SK-N-DZ (cell line): Measurements from ENCODE around the gene KCNH6.

Experiments
- DNase-seq: peaks from one replicate; pipeline ENCODE4 v3.0.0-alpha.2; 2015; ENCODE audit warnings: low spot score

Gene KCNH6

DNA sequence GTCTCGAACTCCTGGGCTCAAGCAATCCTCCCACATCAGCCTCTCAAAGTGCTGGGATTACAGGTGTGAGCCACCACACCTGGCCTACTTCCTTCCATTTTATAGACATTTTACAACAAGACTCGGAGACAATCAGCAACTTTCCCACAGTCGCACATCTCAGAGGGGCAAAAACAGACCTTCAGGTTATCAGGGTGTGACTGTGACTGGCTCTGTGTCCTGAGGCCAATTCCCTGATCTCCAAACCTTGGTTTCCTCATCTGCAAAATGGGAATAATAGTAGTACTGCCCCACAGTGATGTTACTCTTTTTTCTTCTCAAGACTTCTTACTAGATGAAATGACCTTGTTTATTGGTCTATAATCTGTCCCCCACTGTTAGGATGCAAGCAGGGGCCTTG is 10.8 kb upstream of the KCNH6 start:
- DNase-seq, result no peak

DNA sequence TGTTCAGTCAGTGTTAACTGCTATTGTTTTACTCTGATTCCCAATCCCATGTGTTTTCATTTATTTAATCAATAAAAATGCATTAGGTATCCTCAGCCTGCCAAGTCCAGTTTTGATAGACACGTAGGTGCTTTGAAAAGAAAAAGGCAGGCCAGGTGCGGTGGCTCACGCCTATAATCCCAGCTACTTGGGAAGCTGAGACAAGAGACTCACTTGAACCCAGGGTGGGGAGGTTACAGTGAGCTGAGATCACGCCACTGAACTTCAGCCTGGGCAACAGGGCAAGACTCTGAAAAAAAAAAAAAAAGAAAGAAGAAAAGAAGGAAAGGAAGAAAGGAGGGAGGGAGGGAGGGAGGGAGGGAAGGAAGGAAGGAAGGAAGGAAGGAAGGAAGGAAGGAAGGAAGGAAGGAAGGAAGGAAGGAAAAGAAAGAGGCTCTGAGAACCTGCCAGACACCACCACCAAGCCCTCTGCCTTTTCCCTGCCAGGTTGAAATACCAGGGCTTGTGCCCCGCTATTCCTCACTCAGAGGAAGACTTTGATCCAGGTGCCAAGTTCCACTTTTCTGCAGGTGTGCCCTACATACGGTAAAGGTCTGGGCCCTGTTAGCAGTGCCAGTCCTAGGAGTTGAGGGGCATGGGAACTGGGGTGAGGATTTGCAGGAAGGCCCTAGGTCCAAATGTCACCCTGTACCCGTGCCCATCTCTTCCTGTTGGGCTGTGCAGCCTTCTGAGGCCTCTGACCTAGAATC is 10.1 kb upstream of the KCNH6 start:
- no peak for DNase-seq

DNA sequence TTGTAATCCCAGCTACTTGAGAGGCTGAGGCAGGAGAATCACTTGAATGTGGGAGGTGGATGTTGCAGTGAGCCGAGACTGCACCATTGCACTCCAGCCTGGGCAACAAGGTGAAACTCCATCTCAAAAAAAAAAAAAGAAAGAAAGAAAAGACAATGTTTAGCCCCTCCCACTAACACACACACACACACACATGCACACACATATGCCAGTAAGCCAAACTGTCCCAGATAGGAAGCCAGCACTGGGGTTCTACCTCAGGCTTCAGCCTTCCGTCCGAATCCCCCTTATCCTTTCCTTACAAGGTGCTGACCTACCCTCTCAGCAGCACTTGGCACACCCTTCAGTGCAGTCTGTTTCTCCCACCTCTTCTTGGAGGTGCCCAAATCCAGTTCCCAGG is 8.7 kb upstream of the KCNH6 start:
- DNase-seq, result no peak

DNA sequence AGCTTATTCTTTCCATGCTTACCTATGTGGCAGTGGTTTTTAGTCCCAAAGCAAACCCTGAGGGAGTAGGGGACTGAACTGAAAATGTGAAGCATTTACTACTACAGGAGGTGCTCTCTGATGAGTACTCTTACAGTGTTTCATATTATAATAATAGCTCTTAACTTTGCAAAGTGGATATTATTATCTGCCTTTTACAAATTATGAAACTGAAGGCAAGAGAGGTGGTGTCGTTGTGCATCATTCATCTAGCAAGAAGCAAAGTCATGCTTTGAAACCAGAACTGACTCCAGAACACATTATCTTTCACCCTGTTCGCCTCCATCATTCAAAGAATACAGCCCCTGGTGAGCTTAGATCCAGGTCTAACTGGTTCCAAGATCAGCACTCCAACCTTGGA is 8.2 kb upstream of the KCNH6 start:
- DNase-seq, result no peak

DNA sequence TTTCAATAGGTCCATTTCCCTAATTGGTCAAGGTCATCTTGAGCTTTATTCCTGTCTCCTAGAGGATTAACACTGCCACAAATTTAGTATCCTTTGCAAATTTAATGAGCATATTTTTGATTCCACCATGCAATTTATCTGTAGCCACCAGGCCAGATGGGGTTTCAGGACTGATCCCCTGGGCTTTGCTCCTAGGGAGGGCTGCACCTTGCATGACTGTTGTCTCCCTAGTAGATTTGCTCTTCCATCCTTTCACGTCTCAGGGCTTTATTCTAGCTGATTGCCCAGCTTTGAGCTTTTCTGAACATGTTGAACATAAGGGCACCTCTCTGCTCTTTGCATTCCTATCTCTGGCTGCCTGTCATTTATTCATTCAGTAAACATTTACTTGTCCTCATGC is 7.7 kb upstream of the KCNH6 start:
- no peak for DNase-seq

DNA sequence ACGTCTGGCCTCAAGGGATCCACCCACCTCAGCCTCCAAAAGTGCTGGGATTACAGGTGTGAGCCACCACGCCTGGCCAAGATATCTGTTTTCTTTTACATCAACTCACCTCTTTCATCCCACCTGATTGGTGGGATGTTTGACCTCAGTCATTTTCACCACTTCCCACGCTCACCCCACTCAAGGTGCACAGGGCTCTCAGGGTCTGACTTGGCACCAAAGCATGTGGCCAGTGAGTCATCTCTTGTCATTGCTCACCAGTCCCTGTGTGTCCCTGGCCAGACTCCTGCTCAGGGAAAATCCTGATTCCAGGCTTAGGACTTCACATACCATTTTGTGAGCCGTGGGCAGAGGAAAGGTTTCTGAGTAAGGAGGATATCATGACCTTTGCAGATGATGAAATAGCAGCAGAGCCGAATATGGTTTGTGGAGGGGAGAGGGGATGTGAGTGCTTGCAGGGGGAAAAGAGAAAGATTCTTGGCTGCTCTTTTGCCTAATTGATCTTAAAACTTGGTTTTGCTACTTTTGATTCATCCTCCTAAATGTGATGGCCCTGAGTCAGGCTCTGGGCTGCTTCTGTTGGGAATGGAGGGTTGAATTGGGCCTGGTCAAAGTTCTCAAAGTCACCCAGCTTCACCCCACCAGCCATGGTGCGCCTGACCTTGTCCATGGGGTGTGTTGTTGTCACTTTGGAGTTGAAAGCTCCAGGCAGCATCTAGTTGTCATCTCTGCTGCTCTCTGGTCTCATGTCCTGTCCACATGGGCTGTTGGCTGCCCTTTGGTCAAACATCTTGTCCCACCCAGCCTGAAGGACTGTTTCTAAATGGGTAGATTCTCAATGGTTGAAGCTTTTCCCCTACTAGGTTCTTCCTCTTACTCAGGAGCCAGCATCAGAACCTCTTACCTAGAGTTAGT is 6.0 kb upstream of the KCNH6 start:
- no peak for DNase-seq

DNA sequence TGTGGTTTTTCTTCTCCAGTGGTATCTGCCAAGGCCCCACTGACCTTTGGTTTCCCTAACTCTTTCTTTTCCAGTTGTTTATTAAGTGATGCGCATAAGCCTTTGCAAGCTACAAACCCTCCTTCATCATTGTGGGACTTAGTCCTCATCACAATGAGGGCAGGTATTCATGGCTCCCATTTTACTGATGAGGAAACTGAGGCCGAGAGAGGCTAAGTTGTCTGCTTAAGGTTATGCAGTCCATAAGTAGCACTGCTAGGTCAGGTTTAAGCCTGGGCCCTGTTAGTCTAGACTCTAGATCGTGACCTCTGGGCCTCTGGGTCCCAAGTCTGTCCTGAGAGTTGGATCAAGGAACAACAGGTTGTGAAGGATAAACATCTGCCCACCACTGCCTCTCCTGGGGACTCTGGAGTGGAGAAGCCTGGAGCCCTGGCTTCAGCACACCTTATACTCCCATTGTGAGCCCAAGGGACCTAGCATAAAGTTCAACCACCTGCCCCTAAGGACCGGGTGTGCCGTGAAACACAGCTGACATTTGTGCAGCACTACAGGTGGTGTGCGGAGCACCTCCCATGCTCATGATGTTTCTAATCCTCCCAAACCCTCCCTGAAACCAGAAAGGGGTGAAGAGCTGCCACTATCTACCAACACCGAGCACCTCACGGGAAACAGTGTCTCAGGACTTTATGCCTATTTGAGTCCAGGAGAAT is 5.2 kb upstream of the KCNH6 start:
- no peak for DNase-seq

DNA sequence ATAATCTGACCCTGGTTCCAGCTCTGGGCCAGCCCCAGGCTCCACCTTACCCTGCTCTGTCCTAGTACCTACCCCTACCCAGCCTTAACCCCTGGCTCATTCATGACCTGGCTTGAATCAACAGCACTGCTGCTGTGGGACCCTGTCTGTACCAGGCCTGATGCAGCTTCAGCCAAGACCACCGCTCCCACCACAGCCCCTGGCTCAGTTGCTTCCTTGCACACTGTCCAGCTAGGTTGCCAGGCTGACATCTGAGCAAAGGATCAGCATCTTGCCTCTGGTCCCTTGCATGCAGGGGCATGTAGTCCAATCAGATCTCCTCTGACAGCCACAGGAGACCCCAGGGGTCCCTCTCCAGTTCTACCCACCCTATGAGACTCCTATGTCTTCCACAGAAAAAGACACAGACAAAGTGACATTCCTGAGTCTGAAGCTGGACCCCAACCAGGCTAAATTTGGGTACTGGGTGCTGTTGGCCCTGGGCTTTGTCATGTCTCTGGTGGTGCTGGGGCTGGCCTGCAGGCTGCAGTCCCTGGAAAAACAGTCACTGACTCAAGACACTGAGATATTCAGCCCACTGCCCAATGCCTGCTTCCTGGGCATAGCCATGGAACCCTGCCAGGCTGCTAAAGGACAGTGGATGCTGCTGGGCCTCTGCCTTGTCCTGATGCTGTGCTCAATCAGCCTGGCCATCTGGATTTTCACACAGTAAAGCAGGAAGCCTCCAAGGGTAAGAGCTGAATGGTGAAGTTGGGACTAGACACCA is 3.9 kb upstream of the KCNH6 start:
- no peak for DNase-seq

DNA sequence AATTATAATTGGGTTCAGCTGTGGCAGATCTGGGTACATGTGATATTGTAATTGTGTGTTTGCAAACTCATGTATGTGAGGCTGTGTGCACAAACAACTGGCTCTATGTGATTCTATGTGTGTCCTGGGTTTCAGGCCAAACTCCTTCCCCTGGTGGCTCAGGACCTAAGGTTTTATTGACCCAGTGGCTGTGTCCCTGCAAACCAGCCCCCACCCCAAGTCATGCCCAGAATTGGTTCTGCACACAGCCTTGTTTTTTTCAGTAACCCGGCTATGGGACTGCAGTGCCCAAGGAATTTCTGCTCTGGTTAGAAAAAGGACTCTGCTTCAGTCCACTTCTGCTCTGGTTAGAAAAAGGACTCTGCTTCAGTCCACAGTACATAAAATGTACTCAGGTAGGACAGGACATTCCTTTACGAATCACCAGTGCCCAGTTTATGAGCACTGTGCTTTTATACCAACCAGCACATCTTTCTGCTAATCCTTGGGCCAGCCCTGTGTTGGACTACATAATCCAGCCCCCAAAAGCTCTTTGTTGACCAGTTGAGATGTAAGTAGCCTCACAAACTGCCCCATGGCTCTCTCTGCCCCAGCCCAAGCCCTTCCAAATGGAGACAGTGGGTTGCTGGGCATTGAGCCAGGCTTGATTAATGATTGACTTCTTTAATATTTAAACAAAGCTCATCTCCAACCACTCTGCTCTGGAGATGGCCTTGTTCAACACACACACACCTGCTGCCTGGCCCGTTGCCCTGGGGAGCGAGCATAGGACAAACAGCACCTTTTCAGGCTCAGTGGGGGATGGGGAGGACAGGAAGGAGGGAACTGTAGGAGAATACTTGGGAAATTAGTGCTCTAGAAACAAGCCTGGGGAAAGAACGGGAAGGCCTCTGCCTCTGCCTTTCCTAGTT is 2.9 kb upstream of the KCNH6 start:
- DNase-seq, result no peak

DNA sequence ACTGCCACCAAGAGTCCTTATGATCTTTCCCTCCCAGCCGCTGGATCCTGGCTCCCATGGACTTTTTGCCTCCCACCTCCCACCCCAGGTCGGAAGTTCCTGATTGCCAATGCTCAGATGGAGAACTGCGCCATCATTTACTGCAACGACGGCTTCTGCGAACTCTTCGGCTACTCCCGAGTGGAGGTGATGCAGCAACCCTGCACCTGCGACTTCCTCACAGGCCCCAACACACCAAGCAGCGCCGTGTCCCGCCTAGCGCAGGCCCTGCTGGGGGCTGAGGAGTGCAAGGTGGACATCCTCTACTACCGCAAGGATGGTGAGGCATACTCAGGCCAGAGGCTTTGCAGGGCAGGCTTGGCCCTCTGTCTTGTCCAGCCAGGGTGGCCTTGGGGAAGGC is 893 bp downstream of the KCNH6 start:
- DNase-seq, result no peak

DNA sequence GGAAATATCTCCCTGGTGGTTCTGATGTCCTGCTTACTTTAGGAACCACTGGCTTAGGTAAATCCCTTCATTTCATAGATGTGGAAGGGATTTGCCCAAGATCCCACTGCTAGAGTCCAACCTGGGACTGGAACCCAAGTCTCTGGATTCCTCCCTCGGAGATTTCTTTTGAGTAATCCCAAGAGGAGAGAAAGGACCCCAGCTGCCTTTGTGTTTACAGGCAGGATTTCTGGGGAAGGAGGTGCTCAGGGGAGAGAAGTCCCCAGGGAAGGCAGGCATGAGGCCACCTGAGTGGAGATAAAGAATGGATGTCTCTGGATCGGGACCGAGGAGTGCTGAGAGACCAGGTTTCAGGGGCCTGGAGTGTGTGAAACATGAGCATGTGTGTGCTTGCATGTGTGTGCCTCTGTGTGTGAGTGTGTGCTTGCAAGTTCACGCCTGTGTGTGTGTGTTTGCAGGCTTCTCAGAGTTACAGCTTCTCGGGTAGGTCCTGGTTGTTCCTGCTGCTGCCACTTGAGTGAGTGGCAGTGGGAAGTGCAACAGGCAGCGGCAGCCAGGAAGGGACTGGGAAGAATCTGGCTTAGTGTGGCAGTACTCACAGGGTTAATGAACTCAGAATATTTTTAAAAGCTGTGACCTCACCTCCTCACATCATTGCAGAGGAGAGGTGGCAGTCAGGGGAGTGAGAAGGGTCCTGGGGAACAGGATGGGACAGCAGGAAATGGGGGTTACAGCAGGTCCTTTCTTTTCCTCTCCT is 2.2 kb downstream of the KCNH6 start:
- DNase-seq, result no peak

DNA sequence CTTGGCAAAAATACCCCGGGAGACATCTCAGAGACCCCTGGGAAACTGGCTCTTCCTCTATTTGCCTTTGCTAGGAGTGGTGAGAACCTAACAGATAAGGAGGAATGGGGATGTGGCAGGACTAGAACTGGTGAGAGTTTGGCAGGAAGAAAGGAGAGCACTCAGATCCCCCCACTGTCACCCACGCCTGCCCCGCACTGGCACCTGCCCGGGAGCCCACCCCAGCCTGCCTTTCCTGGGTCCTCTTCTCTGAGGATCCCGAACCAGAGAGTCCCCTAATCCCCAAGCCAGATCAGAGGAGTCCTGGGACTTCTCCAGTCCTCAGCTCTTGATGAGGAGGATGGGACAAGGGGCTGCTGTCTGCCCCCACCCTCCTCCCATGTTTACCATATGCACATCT is 3.7 kb downstream of the KCNH6 start:
- DNase-seq, result no peak

DNA sequence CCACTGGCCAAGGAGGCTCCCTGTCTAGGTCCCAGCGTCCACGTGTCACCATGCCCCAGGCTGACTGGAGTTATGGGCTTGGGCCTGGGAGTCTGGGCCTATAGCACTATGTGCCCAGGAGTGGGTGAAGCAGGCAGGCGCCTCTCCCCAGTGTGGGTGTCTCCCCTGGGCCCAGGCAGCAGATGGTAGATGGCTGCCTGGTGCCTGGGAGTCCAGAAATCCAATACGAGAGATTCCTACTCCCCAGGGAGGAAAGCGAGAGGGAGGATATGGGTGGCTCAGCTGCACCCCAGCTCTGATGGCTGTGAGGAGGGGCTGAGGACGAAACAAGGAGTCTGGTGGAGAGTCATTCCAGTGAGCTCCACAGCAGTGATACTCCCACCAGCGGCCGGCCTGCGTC is 5.0 kb downstream of the KCNH6 start:
- DNase-seq, result no peak

DNA sequence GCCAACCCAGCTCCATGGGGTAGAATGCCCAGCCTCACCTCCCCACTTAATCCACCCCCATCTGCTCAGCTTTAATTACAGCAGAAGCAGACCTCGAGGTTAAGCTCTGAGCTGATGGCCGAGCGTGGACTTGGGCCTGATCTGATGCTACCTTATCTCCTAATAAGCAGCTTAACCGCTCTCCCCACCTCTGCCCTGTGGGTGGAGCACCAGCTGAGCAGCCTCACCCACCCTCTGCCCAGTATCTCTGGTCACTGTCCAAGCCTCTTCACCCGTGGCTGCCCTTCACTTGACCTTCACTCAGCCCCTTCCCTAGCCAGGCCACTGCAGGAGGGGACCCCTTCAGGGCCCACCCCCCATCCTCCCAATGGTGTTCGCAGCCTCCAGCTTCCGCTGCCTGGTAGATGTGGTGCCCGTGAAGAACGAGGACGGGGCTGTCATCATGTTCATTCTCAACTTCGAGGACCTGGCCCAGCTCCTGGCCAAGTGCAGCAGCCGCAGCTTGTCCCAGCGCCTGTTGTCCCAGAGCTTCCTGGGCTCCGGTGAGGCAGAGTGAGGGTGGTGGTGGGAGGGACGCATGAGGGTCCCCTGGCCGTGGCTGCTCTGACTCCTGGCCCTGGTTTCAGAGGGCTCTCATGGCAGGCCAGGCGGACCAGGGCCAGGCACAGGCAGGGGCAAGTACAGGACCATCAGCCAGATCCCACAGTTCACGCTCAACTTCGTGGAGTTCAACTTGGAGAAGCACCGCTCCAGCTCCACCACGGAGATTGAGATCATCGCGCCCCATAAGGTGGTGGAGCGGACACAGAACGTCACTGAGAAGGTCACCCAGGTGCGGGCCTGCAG is 6.8 kb downstream of the KCNH6 start:
- DNase-seq, result no peak

DNA sequence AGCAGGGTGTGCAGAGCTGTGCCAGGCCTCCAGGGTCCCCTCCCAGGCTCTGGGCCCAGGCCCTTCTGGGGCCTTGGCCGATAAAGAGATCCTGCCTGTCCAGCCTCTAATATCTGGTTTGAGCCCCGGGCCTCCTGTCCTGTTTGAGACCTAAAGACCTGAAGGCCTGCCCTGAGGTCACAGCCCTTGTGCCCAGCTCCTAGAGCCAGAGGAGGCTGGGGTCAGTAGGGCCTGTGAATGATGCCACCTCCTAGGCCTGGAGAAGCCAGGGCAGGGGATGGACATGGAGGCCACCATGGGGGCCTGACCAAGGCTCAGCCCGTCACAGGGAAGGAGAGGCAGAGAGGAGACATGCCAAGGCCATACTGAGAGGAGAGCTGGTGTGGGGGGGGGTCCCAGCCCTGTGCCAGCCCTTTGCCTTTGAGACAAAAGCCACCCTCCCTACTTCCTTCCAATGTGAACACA is 7.4 kb downstream of the KCNH6 start:
- no peak for DNase-seq

DNA sequence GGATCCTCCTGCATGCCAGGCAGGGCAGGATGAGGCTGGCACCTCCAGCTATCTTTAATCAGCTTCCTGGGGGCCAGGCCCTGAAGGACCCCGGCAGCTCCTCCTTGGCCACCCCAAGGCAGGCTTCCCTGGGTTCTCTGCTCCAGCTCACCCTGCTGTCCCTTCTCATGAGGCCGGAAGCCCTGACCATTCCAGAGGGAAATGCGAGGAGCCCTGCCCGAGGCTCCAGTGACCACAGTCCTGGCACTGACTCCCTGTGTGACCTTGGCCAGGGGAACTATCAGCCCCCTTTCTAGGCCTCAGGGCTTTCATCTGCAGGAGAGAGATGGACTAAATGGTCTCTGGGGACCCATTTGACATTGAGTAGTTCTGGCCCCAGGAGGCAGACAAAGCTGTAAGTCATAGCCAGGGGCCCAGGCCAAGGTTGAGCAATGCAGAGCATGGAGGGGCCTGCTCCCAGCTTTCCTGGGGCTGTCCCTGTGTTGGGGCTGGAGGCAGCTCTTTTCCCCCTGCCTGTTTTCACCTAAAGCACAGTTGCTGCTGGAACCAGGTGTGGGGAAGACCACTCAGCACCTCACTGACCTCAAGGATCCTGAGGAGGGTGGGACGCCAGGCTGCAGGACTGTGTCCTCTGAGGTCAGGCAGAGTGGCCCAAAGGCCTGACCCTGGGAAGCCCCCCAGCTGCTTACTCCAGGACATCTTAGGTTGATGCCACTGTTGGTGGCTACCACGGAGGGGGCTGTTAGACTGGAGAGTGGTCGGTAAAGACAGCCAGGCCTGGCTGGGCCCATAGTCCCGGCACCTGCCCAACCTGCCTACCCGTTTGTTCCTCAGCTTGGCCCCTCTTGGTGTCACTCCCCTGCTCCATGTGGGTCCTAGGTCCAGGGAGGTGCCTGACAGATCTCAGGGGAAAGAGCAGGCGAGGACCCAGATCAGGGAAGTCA is 8.1 kb downstream of the KCNH6 start:
- DNase-seq, result no peak

DNA sequence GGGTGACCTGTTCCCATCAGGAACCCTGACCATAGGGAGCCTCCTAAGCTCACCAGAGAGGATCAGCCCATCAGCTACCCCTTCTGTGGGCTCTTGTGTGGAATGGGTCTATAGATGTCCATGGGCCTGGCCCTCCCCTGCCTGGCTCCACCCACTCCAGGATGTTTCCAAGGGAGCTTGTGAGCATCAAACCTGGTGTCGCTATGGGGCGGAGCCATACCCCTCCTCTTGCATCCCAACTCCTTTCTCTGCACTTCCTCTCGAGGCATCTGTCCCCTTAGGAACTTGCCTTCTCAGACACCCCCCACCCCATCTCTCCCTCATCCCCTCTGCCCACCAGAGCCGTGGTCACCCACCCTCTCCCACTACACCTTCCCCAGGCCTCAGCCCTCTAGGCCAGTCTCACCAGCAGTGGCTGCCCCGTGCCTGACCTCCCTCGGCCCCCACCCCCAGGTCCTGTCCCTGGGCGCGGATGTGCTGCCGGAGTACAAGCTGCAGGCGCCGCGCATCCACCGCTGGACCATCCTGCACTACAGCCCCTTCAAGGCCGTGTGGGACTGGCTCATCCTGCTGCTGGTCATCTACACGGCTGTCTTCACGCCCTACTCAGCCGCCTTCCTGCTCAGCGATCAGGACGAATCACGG is 10.4 kb downstream of the KCNH6 start:
- DNase-seq, result no peak
